Fibroblast of lung (primary cell): ENCODE data around the gene SORCS2. TPM values are rescaled to one million over a fixed set of nuclear protein-coding genes. Genes with fewer than 3 reads are reported as not detected.

Experiments used
- DNase-seq, 2 donors: peaks; one replicate each; pipeline versions ENCODE4 v3.0.0 to v3.0.0-alpha.2; 2010; ENCODE audit warnings: low read depth in 2 of 2
- H2AFZ ChIP-seq: 2 replicates; pipeline ENCODE4 v1.5.1; 2012; ENCODE audit warnings: low read length, control low read depth, inconsistent platforms
- H3K27ac ChIP-seq: 2 replicates; pipeline ENCODE4 v1.5.1; 2011; ENCODE audit warnings: low read length, control low read depth; ENCODE audit not compliant: insufficient read depth
- H3K27me3 ChIP-seq: 2 replicates; pipeline ENCODE4 v1.5.1; 2011; ENCODE audit warnings: mild to moderate bottlenecking, low read length; ENCODE audit not compliant: control insufficient read depth, insufficient read depth
- H3K36me3 ChIP-seq: 2 replicates; pipeline ENCODE4 v1.5.1; 2011; ENCODE audit warnings: low read length; ENCODE audit not compliant: control insufficient read depth, insufficient read depth
- H3K4me1 ChIP-seq: 2 replicates; pipeline ENCODE4 v1.5.1; 2011; ENCODE audit warnings: low read length; ENCODE audit not compliant: control insufficient read depth, insufficient read depth; ENCODE audit errors: extremely low read depth
- H3K4me2 ChIP-seq: 2 replicates; pipeline ENCODE4 v1.5.1; 2011; ENCODE audit warnings: low read length, control low read depth; ENCODE audit not compliant: insufficient read depth; ENCODE audit errors: extremely low read depth
- H3K4me3 ChIP-seq, 4 experiments: fragments of 200-600 bp in 1 of 4; sonication (generic) in 1 of 4; replicated peaks in 1 of 4; 2 replicates each; pipeline ENCODE4 v1.5.1; 2011 to 2016; ENCODE audit warnings: low read length in 4 of 4, low read depth in 3 of 4, mild to moderate bottlenecking in 3 of 4, control low read depth in 2 of 4, inconsistent platforms in 1 of 4, mixed read lengths in 1 of 4; ENCODE audit not compliant: insufficient read depth in 1 of 4; ENCODE audit errors: control extremely low read depth in 1 of 4
- H3K79me2 ChIP-seq: 2 replicates; pipeline ENCODE4 v1.5.1; 2012; ENCODE audit warnings: mild to moderate bottlenecking, low read length, inconsistent platforms; ENCODE audit not compliant: control insufficient read depth, insufficient read depth
- H3K9ac ChIP-seq: 2 replicates; pipeline ENCODE4 v1.5.1; 2011; ENCODE audit warnings: mild to moderate bottlenecking, low read length, control low read depth; ENCODE audit not compliant: insufficient read depth
- H3K9me3 ChIP-seq: 2 replicates; pipeline ENCODE4 v1.5.1; 2012; ENCODE audit warnings: low read depth, low read length; ENCODE audit not compliant: control insufficient read depth, insufficient read depth
- H4K20me1 ChIP-seq: 2 replicates; pipeline ENCODE4 v1.5.1; 2011; ENCODE audit warnings: low read length; ENCODE audit not compliant: control insufficient read depth, insufficient read depth; ENCODE audit errors: extremely low read depth
- CTCF ChIP-seq, 2 donors: IDR thresholded peaks in 1 of 2; conservative IDR thresholded peaks in 1 of 2; 1 replicate in 1 of 2; 2 replicates in 1 of 2; pipeline ENCODE4 v1.5.1; 2011 to 2012; ENCODE audit warnings: low read length in 2 of 2, control low read depth in 1 of 2, inconsistent platforms in 1 of 2, low read depth in 1 of 2, mild to moderate bottlenecking in 1 of 2
- EZH2 ChIP-seq: IDR thresholded peaks from 2 replicates; pipeline ENCODE4 v1.5.1; 2012; ENCODE audit warnings: low read length, control low read depth, mild to moderate bottlenecking; ENCODE audit errors: missing control alignments
- polyA plus RNA-seq, 2 donors: library from polyadenylated mRNA; depleted of rRNA in 1 of 2; stranded (reverse) in 1 of 2; unstranded in 1 of 2; fragments of >200 nt; gene quantifications; 2 replicates each; pipeline ENCODE4 v1.2.1, GENCODE V29; 2011 to 2012; ENCODE audit warnings: missing spikeins in 1 of 2
- total RNA-seq: library from RNA; depleted of rRNA; stranded (reverse); fragments of >200 nt; gene quantifications from 2 replicates; pipeline ENCODE4 v1.2.1, GENCODE V29; 2014

Gene SORCS2
- total and polyA plus RNA-seq, 2 donors (not counting 1 experiment from before 2014, with no cell fraction given) = 0.17 to 0.41 TPM

GRCh38 chr4:7266525-7267292 is 74.4 kb downstream of the SORCS2 start:
- H3K9me3 ChIP-seq = no peaks in the 10 kb centered on the region
- H3K27ac ChIP-seq = no peak overlapping the region
- TF ChIP-seq EZH2 = no peak
- no peak overlapping the region for H3K4me2 ChIP-seq
- peak; percentile 62 to 95 for DNase-seq
- no peaks in the 10 kb centered on the region for H3K4me1 ChIP-seq
- H4K20me1 ChIP-seq = no peaks in the 10 kb centered on the region
- H3K9ac ChIP-seq = no peak overlapping the region
- H3K36me3 ChIP-seq = no peaks in the 10 kb centered on the region
- no peak overlapping the region for H2AFZ ChIP-seq
- H3K79me2 ChIP-seq = no peaks in the 10 kb centered on the region
- H3K27me3 ChIP-seq = no peaks in the 10 kb centered on the region
- H3K4me3 ChIP-seq = no peak overlapping the region

DNA sequence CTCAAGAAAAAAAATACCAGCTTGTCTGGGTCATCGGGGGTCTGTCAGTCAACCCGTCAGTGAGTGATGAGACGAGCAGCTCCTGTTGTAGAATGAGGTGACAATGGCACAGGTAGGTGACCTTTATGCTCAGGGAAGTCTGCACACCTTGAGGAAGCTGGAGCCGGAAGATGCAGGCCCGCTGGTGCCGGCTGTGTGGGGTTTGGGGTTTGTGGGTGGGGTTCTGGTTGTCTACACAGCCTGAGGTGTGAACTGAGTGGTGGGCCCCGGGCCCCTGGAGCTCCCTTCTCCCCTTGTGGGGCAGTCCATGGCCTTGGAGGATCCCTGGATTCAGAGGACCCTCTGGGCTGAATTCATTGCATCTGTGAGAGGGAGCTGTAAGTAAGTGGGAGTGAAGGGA is 75.5 kb downstream of the SORCS2 start:
- TF ChIP-seq EZH2 (no peak), CTCF (conservative IDR thresholded peaks at IDR 0.05 in 1 of 2, IDR thresholded peaks at IDR 0.05 in 1 of 2; ENCODE audit: low read depth in 1 of 2, low read length in 2 of 2) (no peak)
- Histone ChIP-seq H3K4me2 (no peak overlapping the region), H3K27me3 (no peaks in the 10 kb centered on the region), H3K79me2 (no peaks in the 10 kb centered on the region), H3K36me3 (no peaks in the 10 kb centered on the region), H3K27ac (no peak overlapping the region), H3K4me3 (no peak overlapping the region), H3K9me3 (no peaks in the 10 kb centered on the region), H4K20me1 (no peaks in the 10 kb centered on the region), H3K9ac (no peak overlapping the region), H2AFZ (no peak overlapping the region), H3K4me1 (no peaks in the 10 kb centered on the region)
- DNase-seq = no peak

DNA sequence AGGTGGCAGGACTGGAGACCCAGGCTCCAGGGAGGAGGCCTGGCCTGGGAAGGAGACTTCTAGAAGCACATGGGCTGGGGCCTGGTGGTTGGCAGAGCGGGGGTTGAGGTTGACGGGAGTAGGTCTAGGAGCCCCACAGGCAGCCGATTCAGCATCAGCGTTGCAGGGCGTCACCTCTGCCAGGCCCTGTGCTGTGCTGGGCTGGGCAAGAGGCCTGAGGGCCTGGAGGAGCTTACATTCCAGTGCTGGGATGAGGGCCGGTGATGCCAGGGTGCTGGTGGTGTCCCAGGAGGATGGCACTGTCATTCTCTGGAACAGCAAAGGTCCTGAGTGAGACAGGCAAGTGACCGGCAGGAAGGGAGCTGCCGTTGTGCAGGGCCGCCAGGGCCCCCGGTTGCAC is 76.6 kb downstream of the SORCS2 start:
- no peak for DNase-seq
- no peak overlapping the region for H2AFZ ChIP-seq
- no peaks in the 10 kb centered on the region for H3K4me1 ChIP-seq
- TF ChIP-seq CTCF (conservative IDR thresholded peaks at IDR 0.05 in 1 of 2, IDR thresholded peaks at IDR 0.05 in 1 of 2; ENCODE audit: low read depth in 1 of 2, low read length in 2 of 2) = no peak
- no peak for TF ChIP-seq EZH2
- H3K4me3 ChIP-seq = no peak overlapping the region
- H3K27me3 ChIP-seq = no peaks in the 10 kb centered on the region
- H3K27ac ChIP-seq = no peak overlapping the region
- H3K4me2 ChIP-seq = no peak overlapping the region
- no peaks in the 10 kb centered on the region for H3K36me3 ChIP-seq
- no peaks in the 10 kb centered on the region for H3K79me2 ChIP-seq
- no peaks in the 10 kb centered on the region for H3K9me3 ChIP-seq
- no peaks in the 10 kb centered on the region for H4K20me1 ChIP-seq
- H3K9ac ChIP-seq = no peak overlapping the region
